Panc1 (cell line): ENCODE measurements around the gene SOX21. TPM values are rescaled to one million over a fixed set of nuclear protein-coding genes. Genes with fewer than 3 reads are reported as not detected.

ENCODE experiments used
- ATAC-seq: fragments of 200-7000 bp; cut with Tn5 transposase; 2 replicates; pipeline ENCODE4 v1.9.1; 2020; ENCODE audit warnings: mild to moderate bottlenecking, moderate library complexity
- BruUV-seq: library from RNA; stranded (reverse); fragments of 400-500 nt; replicated peaks from 2 replicates; lab custom pipeline; 2021; lab: Mats Ljungman, UMichigan
- CTCF ChIA-PET: fragments of 300-600 bp; sonication (Branson Sonifier 250); formaldehyde crosslinking; loops from one replicate; lab custom pipeline; 2022; ENCODE audit warnings: antibody characterized with exemption; lab: Charles Lee
- POLR2A ChIA-PET: fragments of 300-600 bp; sonication (Branson Sonifier 250); formaldehyde crosslinking; loops from one replicate; lab custom pipeline; 2022; ENCODE audit warnings: antibody characterized with exemption; lab: Charles Lee
- DNase-seq: peaks from one replicate; pipeline ENCODE4 v3.0.0-alpha.2; 2010; ENCODE audit warnings: low read depth, low spot score
- H3K27ac ChIP-seq: 2 replicates; pipeline ENCODE4 v1.5.1; 2011; ENCODE audit warnings: mild to moderate bottlenecking, low read length, inconsistent platforms
- H3K27me3 ChIP-seq: fragments of 200-500 bp; sonication (Bioruptor generic); 2 replicates; pipeline ENCODE4 v1.6.0; 2014; ENCODE audit warnings: low read length, inconsistent platforms; ENCODE audit not compliant: control insufficient read depth, insufficient read depth
- H3K36me3 ChIP-seq: fragments of 200-500 bp; sonication (Bioruptor generic); 2 replicates; pipeline ENCODE4 v1.5.1; 2014; ENCODE audit warnings: inconsistent platforms, mild to moderate bottlenecking, low read length, moderate library complexity; ENCODE audit not compliant: control insufficient read depth, insufficient read depth
- H3K4me1 ChIP-seq: 2 replicates; pipeline ENCODE4 v1.5.1; 2011; ENCODE audit warnings: inconsistent platforms, mild to moderate bottlenecking, low read length, moderate library complexity; ENCODE audit not compliant: control insufficient read depth, insufficient read depth
- H3K4me3 ChIP-seq, 2 experiments: 2 replicates each; pipeline ENCODE4 v1.5.1; 2011 to 2012; ENCODE audit warnings: low read depth in 2 of 2, low read length in 2 of 2, mild to moderate bottlenecking in 2 of 2, inconsistent platforms in 1 of 2, moderate library complexity in 1 of 2
- H3K9me3 ChIP-seq: fragments of 200-500 bp; sonication (Bioruptor generic); 2 replicates; pipeline ENCODE4 v1.5.1; 2014; ENCODE audit warnings: low read depth, mild to moderate bottlenecking, inconsistent platforms, low read length, moderate library complexity; ENCODE audit not compliant: control insufficient read depth, insufficient read depth
- CTCF ChIP-seq: fragments of 450-650 bp; IDR thresholded peaks from 2 replicates; pipeline ENCODE4 v1.5.1; 2017; ENCODE audit warnings: mild to moderate bottlenecking
- POLR2AphosphoS5 ChIP-seq: IDR thresholded peaks from 2 replicates; pipeline ENCODE4 v1.6.1; 2012; ENCODE audit warnings: mild to moderate bottlenecking, low read depth, low read length, moderate library complexity
- REST ChIP-seq, 2 experiments: IDR thresholded peaks; 2 replicates each; pipeline ENCODE4 v1.6.1; 2011 to 2012; ENCODE audit warnings: low read depth in 2 of 2, control low read depth in 1 of 2, low read length in 1 of 2, mild to moderate bottlenecking in 1 of 2, moderate library complexity in 1 of 2; ENCODE audit not compliant: insufficient read depth in 1 of 2
- SIN3A ChIP-seq: IDR thresholded peaks from 2 replicates; pipeline ENCODE4 v1.6.1; 2012; ENCODE audit warnings: low read depth, mild to moderate bottlenecking, low read length, moderate library complexity, borderline replicate concordance; ENCODE audit not compliant: insufficient read depth
- TCF7L2 ChIP-seq: IDR thresholded peaks from 2 replicates; pipeline ENCODE4 v1.6.1; 2011; ENCODE audit warnings: mild to moderate bottlenecking, low read depth, low read length, inconsistent platforms
- in situ Hi-C: cut with HindIII; loops from 2 replicates; pipeline ENCODE4 v1.10.0; 2016; ENCODE audit warnings: low sequenced_read_pairs, low pct_unique_long_range_greater_than_20kb
- intact Hi-C: fragments of 100-400 bp; cut with micrococcal nuclease; formaldehyde crosslinking; loops from one replicate; pipeline ENCODE4 v1.10.0; 2022; ENCODE audit not compliant: unreplicated experiment
- total RNA-seq: library from RNA; stranded (reverse); gene quantifications from one replicate; pipeline ENCODE4 v1.2.1, GENCODE V29; 2021; ENCODE audit not compliant: unreplicated experiment

The SOX21 gene
- total RNA-seq, 1 experiment from 2014 or later = 3.5 TPM

- in situ Hi-C loops = no loop called here
- ATAC-seq (no peak), DNase-seq (no peak)
- POLR2A ChIA-PET = interaction anchor here (0.7 kb wide), 1 partner anchor 38 kb away, joined by 3 read pairs; no protein-coding TSS in a partner anchor
- no TSS peak for BruUV-seq
- intact Hi-C loops = no loop called here
- no peaks in the 10 kb centered on the region for H3K4me1 ChIP-seq
- H3K9me3 ChIP-seq = no peaks in the 10 kb centered on the region
- H3K4me3 ChIP-seq = no peak overlapping the region
- CTCF ChIA-PET = no interaction called here
- H3K27me3 ChIP-seq = no peaks in the 10 kb centered on the region; the same call in 1 of the 2 replicates
- TF ChIP-seq SIN3A (no peak), CTCF (no peak), TCF7L2 (no peak), REST (IDR thresholded peaks at IDR 0.05; ENCODE audit: insufficient read depth in 1 of 2, low read depth in 2 of 2, low read length in 1 of 2) (no peak), POLR2AphosphoS5 (no peak)
- no peaks in the 10 kb centered on the region for H3K36me3 ChIP-seq
- H3K27ac ChIP-seq = no peak overlapping the region
Observed at GRCh38 chr13:94662274-94662945, 49.9 kb downstream of the SOX21 start.

- ATAC-seq = no peak
- Histone ChIP-seq H3K4me3 (no peak overlapping the region), H3K4me1 (no peaks in the 10 kb centered on the region), H3K27ac (no peak overlapping the region), H3K27me3 (no peaks in the 10 kb centered on the region; the same call in 1 of the 2 replicates), H3K36me3 (no peaks in the 10 kb centered on the region), H3K9me3 (no peaks in the 10 kb centered on the region)
- TF ChIP-seq TCF7L2 (no peak), POLR2AphosphoS5 (no peak), REST (IDR thresholded peaks at IDR 0.05; ENCODE audit: insufficient read depth in 1 of 2, low read depth in 2 of 2, low read length in 1 of 2) (no peak), SIN3A (no peak), CTCF (no peak)
- ChIA-PET CTCF (interaction anchor here (0.7 kb wide), 1 partner anchor 467 kb away, joined by 5 read pairs; no protein-coding TSS in a partner anchor), POLR2A (interaction anchor here (0.7 kb wide), 1 partner anchor 37 kb away, joined by 3 read pairs; no protein-coding TSS in a partner anchor)
- intact Hi-C loops (no loop called here), in situ Hi-C loops (no loop called here)
- no peak for DNase-seq
- no TSS peak for BruUV-seq
Observed at GRCh38 chr13:94661406-94661805, 50.9 kb downstream of the SOX21 start.
